Measurements from ENCODE around the gene SLC35E2B. TPM values are rescaled to one million over a fixed set of nuclear protein-coding genes. Genes with fewer than 3 reads are reported as not detected.

Gene SLC35E2B
- total and polyA plus RNA-seq, 5 experiments from 2014 or later = 30.2 to 110 (median 45.1) TPM

DNA sequence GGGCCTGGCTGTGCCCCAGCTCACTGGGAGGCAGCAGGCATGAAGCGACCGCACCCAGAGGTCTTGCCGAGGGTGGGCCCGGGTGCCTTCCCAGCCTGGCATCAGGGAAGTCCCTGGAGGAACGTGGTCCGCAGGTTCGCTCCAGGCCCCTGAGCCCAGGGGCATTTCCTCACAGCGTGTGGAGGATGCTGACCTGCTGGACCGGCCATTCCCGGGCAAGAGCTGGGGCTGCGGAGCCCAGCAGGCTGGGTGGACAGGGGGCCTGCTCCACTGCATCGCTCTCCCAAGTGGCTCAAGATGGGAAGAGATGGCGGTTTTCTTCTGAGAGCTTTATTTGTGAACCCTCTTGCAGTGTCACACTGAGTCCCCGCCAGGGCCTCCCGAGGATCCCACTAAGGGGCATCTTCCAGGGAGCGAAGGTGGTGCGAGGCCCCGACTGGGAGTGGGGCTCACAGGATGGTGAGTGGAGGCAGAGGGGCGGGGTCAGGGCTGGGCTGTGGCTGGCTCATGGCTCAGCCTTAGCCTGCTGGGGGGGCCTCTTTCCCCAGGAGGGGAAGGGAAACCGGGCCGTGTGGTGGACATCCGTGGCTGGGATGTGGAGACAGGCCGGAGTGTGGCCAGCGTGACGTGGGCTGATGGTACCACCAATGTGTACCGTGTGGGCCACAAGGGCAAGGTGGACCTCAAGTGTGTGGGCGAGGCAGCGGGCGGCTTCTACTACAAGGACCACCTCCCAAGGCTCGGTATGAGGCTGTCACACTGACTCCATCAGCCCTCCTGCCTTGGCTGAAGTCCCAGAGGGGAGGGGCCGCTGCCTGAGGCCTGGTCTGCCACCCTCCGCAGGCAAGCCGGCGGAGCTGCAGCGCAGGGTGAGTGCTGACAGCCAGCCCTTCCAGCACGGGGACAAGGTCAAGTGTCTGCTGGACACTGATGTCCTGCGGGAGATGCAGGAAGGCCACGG is 67.9 kb downstream of the SLC35E2B start:
- Mint-ChIP-seq H3K4me1 (peaks cover 1 to 12% (median 8%) of the 10 kb centered on the region in 4 donors), H3K4me3 (no peak overlapping the region), H3K27ac (peak overlapping the region in 2 of 10 donors; percentile 29 to 43), H3K36me3 (no peaks in the 10 kb centered on the region), H3K9me3 (no peaks in the 10 kb centered on the region), H3K27me3 (no peaks in the 10 kb centered on the region)
- POLR2A ChIA-PET = interaction anchor here (8.4 kb wide), 1 partner anchor 8 kb away, joined by 246 read pairs; the partner anchor contains the start of gene MIB2
- DNase-seq (peak in 1 of 10 donors; percentile 58), ATAC-seq (no peak)

DNA sequence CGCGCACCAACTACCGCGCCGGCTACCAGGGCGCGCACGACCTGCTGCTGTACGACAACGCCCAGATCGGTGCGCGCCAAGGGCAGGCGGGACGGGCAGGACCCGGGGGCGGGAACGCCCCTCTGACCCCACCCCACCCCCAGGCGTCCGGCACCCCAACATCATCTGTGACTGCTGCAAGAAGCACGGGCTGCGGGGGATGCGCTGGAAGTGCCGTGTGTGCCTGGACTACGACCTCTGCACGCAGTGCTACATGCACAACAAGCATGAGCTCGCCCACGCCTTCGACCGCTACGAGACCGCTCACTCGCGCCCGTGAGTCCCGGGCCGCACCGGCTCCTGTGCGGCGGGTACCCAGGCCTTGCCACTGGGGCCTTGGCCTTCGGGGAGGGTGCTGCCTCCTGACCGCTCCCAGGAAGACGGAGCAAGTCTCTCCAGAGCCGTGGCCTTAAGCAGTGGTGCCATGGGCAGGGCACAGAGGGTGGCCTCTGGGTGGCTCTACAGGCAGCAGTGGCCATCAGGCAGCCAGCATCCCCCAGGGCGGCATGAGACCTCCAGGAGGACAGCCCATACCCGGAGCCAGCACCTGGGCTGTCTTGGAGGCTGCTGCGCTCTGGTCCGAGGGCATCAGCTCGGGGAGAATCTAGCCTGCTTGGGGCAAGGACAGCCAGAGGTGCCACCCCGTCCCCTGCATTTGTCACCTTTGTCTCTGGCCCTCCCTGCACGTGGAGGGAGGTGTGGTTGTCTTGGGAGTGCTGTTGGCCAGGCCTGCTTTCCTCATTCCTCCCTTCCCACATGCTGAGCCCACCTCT is 68.8 kb downstream of the SLC35E2B start:
- Mint-ChIP-seq H3K4me1 (peaks cover 0 to 12% (median 8%) of the 10 kb centered on the region in 4 donors), H3K36me3 (no peaks in the 10 kb centered on the region), H3K27ac (peak overlapping the region in 1 of 10 donors; percentile 29), H3K4me3 (no peak overlapping the region), H3K27me3 (no peaks in the 10 kb centered on the region), H3K9me3 (no peaks in the 10 kb centered on the region)
- DNase-seq (peak in 1 of 10 donors; percentile 56), ATAC-seq (no peak)
- POLR2A ChIA-PET = interaction anchor here (8.4 kb wide), 1 partner anchor 7 kb away, joined by 246 read pairs; the partner anchor contains the start of gene MIB2

DNA sequence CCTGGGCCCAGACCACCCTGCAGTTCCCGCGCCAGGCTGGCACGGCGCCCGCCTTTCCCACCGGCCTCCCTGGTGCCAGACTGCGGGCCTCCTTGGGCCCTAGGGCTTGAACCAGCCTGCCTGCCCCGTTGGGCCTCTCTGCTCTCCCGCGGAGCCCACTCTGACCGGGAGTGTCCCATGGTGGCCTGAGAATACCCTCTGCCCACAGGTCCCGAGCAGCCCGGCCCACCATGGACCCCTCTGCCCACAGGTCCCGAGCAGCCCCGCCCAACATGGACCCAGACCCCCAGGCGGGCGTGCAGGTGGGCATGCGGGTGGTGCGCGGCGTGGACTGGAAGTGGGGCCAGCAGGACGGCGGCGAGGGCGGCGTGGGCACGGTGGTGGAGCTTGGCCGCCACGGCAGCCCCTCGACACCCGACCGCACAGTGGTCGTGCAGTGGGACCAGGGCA is 69.4 kb downstream of the SLC35E2B start:
- no peaks in the 10 kb centered on the region for H3K9me3 Mint-ChIP-seq
- H3K36me3 Mint-ChIP-seq = no peaks in the 10 kb centered on the region
- H3K27me3 Mint-ChIP-seq = no peaks in the 10 kb centered on the region
- H3K27ac Mint-ChIP-seq = peak overlapping the region in 1 of 10 donors; percentile 11
- DNase-seq (no peak), ATAC-seq (no peak)
- H3K4me1 Mint-ChIP-seq = peaks cover 0 to 12% (median 8%) of the 10 kb centered on the region in 4 donors
- POLR2A ChIA-PET = no interaction called here
- no peak overlapping the region for H3K4me3 Mint-ChIP-seq

DNA sequence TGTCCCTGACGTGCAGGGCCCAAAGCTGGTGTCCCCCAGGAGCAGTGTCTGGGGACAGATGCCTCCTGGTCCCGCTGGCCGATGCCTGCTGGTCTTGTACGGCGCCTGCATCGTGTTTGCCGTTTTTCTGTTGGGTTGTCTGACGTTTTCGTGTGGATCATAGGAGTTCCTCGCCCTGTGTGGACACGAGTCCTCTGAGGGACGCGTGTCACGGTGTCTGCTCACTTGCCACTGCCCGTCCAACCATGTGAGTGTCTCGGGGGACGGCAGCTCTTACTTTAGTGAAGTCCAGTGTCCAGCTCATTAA is 69.9 kb downstream of the SLC35E2B start:
- POLR2A ChIA-PET = no interaction called here
- DNase-seq (no peak), ATAC-seq (no peak)
- no peak overlapping the region for H3K4me3 Mint-ChIP-seq
- H3K4me1 Mint-ChIP-seq = peaks cover 0 to 8% (median 8%) of the 10 kb centered on the region in 4 donors
- no peaks in the 10 kb centered on the region for H3K9me3 Mint-ChIP-seq
- H3K27ac Mint-ChIP-seq = peak overlapping the region in 2 of 10 donors; percentile 11 to 48
- no peaks in the 10 kb centered on the region for H3K27me3 Mint-ChIP-seq
- H3K36me3 Mint-ChIP-seq = no peaks in the 10 kb centered on the region

DNA sequence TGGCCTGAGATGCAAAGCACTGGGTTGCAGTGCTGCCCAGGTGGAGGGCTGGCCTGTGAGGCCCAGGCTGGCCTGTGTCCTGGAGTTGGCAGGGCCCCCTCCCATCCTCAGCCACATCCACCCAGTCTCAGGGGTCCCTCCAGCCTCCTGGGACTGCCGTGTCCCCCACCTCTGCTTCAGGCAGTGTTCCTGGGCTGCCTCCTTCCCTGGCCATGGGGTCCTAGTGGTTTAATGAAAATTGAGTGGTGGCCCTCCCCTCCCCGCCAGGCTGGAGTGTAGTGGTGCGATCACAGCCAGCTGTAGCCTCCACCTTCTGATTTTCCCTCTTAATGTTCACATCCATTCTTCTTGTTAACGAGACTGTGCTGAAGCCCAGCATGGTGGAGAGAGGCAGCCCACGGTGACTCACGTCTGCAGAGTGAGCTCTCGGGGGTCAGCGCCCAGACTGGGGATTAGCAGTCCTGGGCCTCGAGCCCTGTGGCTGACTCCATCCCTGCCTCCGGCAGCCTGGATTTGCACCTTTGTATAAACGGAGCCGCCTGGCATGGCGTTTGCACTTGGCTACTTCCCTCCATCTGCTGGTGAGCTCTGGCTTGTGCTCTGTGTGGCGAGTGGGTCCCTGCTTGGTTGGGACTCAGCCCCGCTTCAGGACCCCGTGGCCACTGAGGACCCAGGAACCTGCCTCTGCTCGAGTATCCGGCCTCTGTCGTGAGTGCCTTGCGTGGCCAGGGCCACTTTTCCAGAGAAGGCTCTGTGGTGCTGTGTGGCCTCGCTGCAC is 70.4 kb downstream of the SLC35E2B start:
- H3K27me3 Mint-ChIP-seq = no peaks in the 10 kb centered on the region
- no peak for DNase-seq
- H3K36me3 Mint-ChIP-seq = no peaks in the 10 kb centered on the region
- H3K4me1 Mint-ChIP-seq = peaks cover 5 to 14% (median 10%) of the 10 kb centered on the region in 4 donors
- ATAC-seq = no peak
- no peak overlapping the region for H3K27ac Mint-ChIP-seq
- no peaks in the 10 kb centered on the region for H3K9me3 Mint-ChIP-seq
- POLR2A ChIA-PET = no interaction called here
- peak overlapping the region in 1 of 10 donors; percentile 45 for H3K4me3 Mint-ChIP-seq

DNA sequence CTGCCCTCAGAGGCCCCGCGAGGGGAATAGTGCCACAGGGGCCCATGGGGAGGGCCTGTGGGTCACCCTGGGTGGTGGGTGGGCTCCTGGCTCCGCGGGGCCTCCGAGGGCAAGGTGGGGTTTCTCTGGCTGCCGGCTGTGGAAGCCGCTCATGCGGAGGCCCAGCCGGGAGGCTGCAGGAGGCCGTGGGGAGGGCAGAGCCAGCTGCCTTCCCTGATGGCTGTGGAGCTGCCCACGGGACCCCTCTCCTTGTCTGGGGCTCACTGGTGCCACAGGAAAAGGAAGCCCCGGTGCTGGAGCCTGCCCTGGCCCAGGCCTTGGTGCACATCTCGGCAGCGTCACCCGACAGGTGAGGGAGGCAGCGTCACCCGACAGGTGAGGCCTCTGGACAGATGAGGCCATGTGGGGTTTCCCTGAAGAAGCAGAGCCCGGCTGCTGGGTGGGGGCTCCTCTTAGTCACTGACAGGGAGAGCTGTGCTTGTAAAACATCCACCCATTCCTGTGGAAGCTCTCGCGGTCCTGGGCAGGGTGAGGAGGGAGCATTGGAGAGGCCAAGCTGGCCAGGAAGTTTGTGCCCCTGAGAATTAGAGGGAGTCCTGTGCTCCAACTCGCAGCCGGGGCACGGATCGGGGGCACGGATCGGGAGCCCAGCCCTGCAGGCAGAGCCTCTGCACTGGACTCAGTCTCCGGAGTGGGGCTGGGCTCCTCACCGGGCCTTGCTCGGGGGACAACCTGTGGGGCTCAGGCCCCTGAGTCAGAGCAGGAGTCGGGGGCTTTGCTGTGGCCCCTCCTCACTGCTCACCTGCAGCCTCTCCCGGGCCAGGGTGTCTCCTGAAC is 71.2 kb downstream of the SLC35E2B start:
- no peaks in the 10 kb centered on the region for H3K9me3 Mint-ChIP-seq
- DNase-seq (no peak), ATAC-seq (no peak)
- peaks cover 7 to 20% (median 13%) of the 10 kb centered on the region in 4 donors for H3K4me1 Mint-ChIP-seq
- H3K4me3 Mint-ChIP-seq = no peak overlapping the region
- H3K27ac Mint-ChIP-seq = no peak overlapping the region
- no peaks in the 10 kb centered on the region for H3K27me3 Mint-ChIP-seq
- POLR2A ChIA-PET = interaction anchor here (9.7 kb wide), 1 partner anchor 7 kb away, joined by 246 read pairs; the partner anchor contains the start of gene MMP23B
- H3K36me3 Mint-ChIP-seq = no peaks in the 10 kb centered on the region

DNA sequence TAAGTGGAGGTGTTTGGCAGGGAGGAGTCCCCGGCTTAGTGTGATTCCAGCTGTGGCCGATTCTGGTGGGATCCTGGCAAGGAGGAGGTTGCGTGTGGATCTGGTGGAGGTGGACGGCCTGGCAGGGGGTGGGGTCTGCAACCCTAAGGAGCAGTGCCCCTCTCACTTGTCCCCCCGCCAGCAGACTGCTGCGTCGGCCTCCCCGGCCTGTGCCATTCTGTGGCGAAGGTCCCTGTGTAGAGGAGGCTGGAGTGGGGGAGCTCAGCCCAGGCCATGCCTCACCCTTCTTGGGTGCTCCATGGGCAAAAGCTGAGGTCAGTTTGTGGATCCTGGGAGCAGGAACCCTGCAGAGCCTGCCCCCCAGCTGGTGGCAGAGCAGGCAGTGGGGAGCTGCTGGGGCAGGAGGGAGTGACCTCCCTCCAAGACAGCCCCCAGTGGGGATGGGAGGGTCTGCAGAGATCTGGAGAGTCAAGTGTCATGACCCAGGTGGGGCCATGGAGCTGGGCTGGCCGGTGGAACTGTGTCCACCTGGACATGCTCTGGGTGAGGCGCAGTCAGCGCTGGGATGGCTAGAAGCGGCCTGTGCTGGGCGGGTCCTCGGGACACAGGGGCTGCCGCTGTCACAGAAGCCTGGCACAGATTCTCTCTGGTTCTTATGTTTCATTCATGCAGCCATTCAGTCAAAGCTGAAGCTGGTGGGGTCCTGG is 72.0 kb downstream of the SLC35E2B start:
- POLR2A ChIA-PET = interaction anchor here (9.7 kb wide), 1 partner anchor 7 kb away, joined by 246 read pairs; the partner anchor contains the start of gene MMP23B
- H3K27me3 Mint-ChIP-seq = no peaks in the 10 kb centered on the region
- H3K4me3 Mint-ChIP-seq = no peak overlapping the region
- DNase-seq (no peak), ATAC-seq (no peak)
- peaks cover 4 to 19% (median 12%) of the 10 kb centered on the region in 4 donors for H3K4me1 Mint-ChIP-seq
- peak overlapping the region in 1 of 10 donors; percentile 71 for H3K27ac Mint-ChIP-seq
- H3K36me3 Mint-ChIP-seq = no peaks in the 10 kb centered on the region
- no peaks in the 10 kb centered on the region for H3K9me3 Mint-ChIP-seq

DNA sequence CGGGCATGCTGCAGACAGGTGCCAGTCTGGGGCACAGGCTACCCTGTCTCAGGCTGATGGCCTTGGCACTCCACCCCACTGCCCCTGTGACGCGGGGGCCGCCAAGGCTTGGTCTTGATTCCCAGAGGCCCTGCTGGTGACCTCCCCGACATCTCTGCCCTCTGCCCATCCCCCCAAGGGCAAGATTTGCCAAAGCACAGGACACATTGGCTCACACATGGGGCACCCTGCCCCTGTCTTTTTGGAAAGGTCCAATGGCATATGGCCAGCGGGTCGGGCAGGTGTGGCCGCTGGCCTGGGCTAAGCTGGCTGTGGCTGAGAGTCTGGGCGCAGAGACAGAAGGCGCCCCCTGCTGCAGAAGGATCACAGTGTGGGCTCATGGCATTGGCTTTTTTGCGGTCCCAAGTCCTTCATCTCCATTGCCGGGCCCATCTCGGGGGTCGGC is 72.7 kb downstream of the SLC35E2B start:
- DNase-seq = no peak
- Mint-ChIP-seq H3K9me3 (no peaks in the 10 kb centered on the region), H3K36me3 (no peaks in the 10 kb centered on the region), H3K27me3 (no peaks in the 10 kb centered on the region), H3K27ac (no peak overlapping the region), H3K4me1 (peaks cover 4 to 20% (median 13%) of the 10 kb centered on the region in 4 donors), H3K4me3 (no peak overlapping the region)
- POLR2A ChIA-PET = interaction anchor here (9.7 kb wide), 1 partner anchor 8 kb away, joined by 246 read pairs; the partner anchor contains the start of gene MMP23B
- ATAC-seq = no peak

DNA sequence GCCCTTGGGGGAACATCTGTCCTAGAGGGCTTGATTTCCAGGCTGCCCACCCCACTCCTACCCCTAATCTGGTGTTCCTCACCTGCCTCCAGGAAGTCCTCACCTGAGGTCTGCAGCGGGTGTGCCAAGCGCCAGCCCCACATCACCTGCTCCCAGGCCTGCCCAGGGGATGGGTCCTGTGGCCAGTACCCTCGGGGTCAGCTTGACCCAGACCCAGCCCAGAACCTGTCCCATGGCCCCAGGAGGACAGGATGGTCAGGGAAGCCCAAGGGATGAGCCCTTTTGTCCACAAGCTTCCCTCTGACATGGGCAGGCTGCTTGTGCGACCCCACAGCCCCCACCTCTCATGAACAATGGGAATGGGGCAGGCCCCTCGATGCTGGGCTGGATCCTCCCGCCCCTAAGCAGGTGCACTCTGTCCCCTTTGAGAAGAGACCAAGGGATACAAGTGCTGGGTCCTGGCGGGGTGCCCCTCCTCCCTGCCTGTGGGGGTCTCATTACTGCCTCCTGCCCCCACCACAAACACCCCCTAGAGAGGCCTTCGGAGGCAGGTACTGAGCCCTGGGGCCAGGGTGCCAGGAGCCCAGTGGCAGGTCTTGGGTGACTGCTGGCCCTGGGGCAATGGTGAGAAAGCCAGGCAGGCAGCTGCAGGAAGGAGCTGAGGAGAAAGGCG is 74.1 kb downstream of the SLC35E2B start:
- peaks cover 11 to 31% (median 26%) of the 10 kb centered on the region in 4 donors for H3K4me1 Mint-ChIP-seq
- no peak for ATAC-seq
- no peaks in the 10 kb centered on the region for H3K9me3 Mint-ChIP-seq
- no peaks in the 10 kb centered on the region for H3K36me3 Mint-ChIP-seq
- POLR2A ChIA-PET = interaction anchor here (0.5 to 9.7 kb wide), 2 partner anchors 9 to 15 kb away, joined by 3 to 246 read pairs; partner anchors contain the start of gene MMP23B
- peak overlapping the region in 1 of 10 donors; percentile 48 for H3K27ac Mint-ChIP-seq
- peak in 1 of 10 donors; percentile 0 for DNase-seq
- H3K4me3 Mint-ChIP-seq = peak overlapping the region in 2 of 10 donors; percentile 3 to 83
- no peaks in the 10 kb centered on the region for H3K27me3 Mint-ChIP-seq

DNA sequence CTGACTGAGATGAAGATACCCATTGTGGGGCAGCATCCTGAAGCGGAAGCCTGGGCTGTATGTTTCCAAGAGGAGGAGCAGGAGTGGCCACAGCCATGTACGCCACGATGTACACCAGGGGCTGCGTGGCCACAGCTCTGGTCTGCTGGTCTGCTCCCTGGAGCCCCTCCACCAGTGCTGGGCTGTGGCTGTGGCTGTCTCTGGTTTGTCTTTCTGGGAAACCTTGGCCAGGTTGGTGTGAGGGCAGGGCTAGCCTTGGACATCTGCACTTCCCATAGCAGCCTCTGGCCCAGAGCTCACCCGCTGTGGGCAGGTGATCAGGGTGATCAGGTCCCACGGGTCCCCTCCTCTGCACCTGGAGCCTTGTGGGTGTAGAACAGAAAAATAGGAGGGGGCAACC is 74.7 kb downstream of the SLC35E2B start:
- DNase-seq (no peak), ATAC-seq (no peak)
- Mint-ChIP-seq H3K4me1 (peaks cover 12 to 33% (median 28%) of the 10 kb centered on the region in 4 donors), H3K36me3 (no peaks in the 10 kb centered on the region), H3K27ac (peak overlapping the region in 2 of 10 donors; percentile 15 to 60), H3K9me3 (no peaks in the 10 kb centered on the region), H3K27me3 (no peaks in the 10 kb centered on the region), H3K4me3 (peak overlapping the region in 5 of 10 donors; percentile 76 to 90 (median 83))
- POLR2A ChIA-PET = interaction anchor here (0.5 to 9.7 kb wide), 3 partner anchors 10 to 36 kb away, joined by 3 to 246 read pairs (median 3); partner anchors contain the start of gene MMP23B

Data from naive thymus-derived CD8-positive, alpha-beta T cell (primary cell).